Measurements from ENCODE around the gene MYRF. TPM values are rescaled to one million over a fixed set of nuclear protein-coding genes. Genes with fewer than 3 reads are reported as not detected.
A peak's percentile ranks its signal among the peaks of the same experiment; 100 is the strongest.

MYRF gene
- total RNA-seq, 4 donors from 2014 or later = 6.4 to 106 (median 12.7) TPM

GRCh38 chr11:61794579-61794978, 42.1 kb downstream of the MYRF start:
- intact Hi-C loops (cut with DNase I; ENCODE audit: low total_unique reads) = loop anchor here (10.0 kb wide), 1 partner anchor 100 kb away; the partner anchor contains the start of gene FADS3
- H3K27me3 ChIP-seq = no peaks in the 10 kb centered on the region
- no peak for TF ChIP-seq POLR2A (IDR thresholded peaks at IDR 0.05)
- no peak for TF ChIP-seq CTCF (IDR thresholded peaks at IDR 0.05)
- H3K4me1 ChIP-seq = peaks cover 4 to 5% of the 10 kb centered on the region in 2 donors
- DNase-seq = no peak
- no peak overlapping the region for H3K27ac ChIP-seq
- no peaks in the 10 kb centered on the region for H3K36me3 ChIP-seq
- no peak overlapping the region for H3K4me3 ChIP-seq
- H3K9me3 ChIP-seq = no peaks in the 10 kb centered on the region

GRCh38 chr11:61795459-61795858, 43.0 kb downstream of the MYRF start:
- intact Hi-C loops (cut with DNase I; ENCODE audit: low total_unique reads) = loop anchor here (10.0 kb wide), 1 partner anchor 99 kb away; the partner anchor contains the start of gene FADS3

GRCh38 chr11:61795876-61796526, 43.6 kb downstream of the MYRF start:
- TF ChIP-seq CTCF (IDR thresholded peaks at IDR 0.05) = no peak
- TF ChIP-seq POLR2A (IDR thresholded peaks at IDR 0.05) = no peak
- no peak for DNase-seq
- no peaks in the 10 kb centered on the region for H3K36me3 ChIP-seq
- no peaks in the 10 kb centered on the region for H3K27me3 ChIP-seq
- H3K4me3 ChIP-seq = no peak overlapping the region
- intact Hi-C loops (cut with DNase I; ENCODE audit: low total_unique reads) = loop anchor here (10.0 kb wide), 1 partner anchor 99 kb away; the partner anchor contains the start of gene FADS3
- H3K4me1 ChIP-seq = peaks cover 4 to 5% of the 10 kb centered on the region in 2 donors
- no peak overlapping the region for H3K27ac ChIP-seq
- no peaks in the 10 kb centered on the region for H3K9me3 ChIP-seq

More at GRCh38 chr11:61795459-61795858, 43.0 kb downstream of the MYRF start:
- no peak for DNase-seq
- H3K9me3 ChIP-seq = no peaks in the 10 kb centered on the region
- TF ChIP-seq CTCF (IDR thresholded peaks at IDR 0.05) (no peak), POLR2A (IDR thresholded peaks at IDR 0.05) (no peak)
- H3K27me3 ChIP-seq = no peaks in the 10 kb centered on the region
- no peak overlapping the region for H3K4me3 ChIP-seq
- H3K4me1 ChIP-seq = peaks cover 4 to 5% of the 10 kb centered on the region in 2 donors
- no peaks in the 10 kb centered on the region for H3K36me3 ChIP-seq
- H3K27ac ChIP-seq = no peak overlapping the region

- H3K4me1 ChIP-seq = peaks cover 4 to 5% of the 10 kb centered on the region in 2 donors
- no peak overlapping the region for H3K4me3 ChIP-seq
- no peaks in the 10 kb centered on the region for H3K27me3 ChIP-seq
- peak; percentile 79 to 97 (median 88) for TF ChIP-seq CTCF (IDR thresholded peaks at IDR 0.05)
- no peak for TF ChIP-seq POLR2A (IDR thresholded peaks at IDR 0.05)
- DNase-seq = peak; percentile 78 to 86
- intact Hi-C loops (cut with DNase I; ENCODE audit: low total_unique reads) = loop anchor here (10.0 kb wide), 1 partner anchor 97 kb away; the partner anchor contains the start of gene FADS3
- H3K27ac ChIP-seq = peak overlapping the region; percentile 56 to 70
- H3K36me3 ChIP-seq = no peaks in the 10 kb centered on the region
- no peaks in the 10 kb centered on the region for H3K9me3 ChIP-seq
Observed at GRCh38 chr11:61797263-61797944, 45.0 kb downstream of the MYRF start.
